Measurements from ENCODE around the gene PBX2.
"Not testable (repeated sequence)": the region's sequence is repeated elsewhere in the genome, so short reads cannot be mapped to it uniquely, and the experiment has no call there.

PBX2 gene

DNA sequence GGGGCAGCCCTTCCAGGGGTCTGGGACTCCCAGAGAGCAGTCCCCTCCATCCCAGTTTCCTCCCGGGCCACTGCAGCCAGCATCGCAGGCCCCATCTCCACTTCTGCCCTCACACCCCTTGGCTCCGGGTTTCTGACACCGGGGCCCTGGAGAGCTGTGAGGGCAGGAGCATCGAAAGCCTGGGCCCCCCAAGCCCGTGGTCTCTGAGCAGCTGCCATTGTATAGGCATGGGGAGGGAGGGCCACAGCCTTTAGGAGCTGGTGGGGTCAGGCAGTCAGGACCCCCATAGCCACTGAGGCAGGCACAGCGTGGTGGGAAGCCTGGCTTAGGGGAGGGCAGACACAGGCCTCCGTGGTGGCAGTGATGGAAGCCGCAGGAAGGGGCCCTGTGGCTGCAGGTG is 12.2 kb upstream of the PBX2 start:
- DNase-seq (ENCODE audit: low read depth), result no peak

DNA sequence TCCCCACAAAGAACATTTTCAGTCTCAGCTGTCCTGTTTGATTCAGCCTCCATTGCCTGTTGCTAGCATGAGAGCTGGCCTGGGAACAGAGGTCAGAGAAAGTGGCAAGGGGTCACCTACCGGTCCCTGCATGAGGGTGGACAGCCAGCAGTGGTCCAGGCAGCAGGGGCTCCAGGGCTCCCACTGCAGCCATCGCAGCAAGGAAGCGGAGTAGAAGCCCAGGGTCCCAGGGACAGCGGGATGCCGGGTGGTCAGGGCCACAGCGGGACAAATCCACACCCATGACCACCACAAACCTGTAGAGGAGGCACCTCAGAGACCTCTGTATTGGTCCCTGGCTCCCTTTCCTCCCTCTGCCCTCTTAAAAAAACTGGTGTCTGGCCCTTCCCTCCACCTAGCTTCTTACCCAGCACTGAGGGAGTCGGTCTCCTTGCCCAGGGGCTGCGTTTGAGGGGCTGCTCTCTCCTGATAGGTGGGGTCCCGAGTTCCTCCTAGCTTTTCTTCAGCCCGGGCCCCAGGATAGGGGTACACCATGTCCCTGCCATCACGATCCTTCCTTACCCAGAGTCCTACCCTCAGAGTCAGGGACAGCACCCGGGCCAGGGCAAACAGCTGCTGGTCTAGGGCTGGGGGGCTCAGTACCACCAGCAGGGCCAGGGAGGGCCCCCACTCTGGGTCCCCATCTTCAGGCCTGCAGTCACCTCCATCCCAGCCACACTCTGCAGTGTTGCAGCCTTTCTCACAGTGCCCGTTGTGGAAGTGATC is 10.9 kb upstream of the PBX2 start:
- DNase-seq (ENCODE audit: low read depth), result no peak

DNA sequence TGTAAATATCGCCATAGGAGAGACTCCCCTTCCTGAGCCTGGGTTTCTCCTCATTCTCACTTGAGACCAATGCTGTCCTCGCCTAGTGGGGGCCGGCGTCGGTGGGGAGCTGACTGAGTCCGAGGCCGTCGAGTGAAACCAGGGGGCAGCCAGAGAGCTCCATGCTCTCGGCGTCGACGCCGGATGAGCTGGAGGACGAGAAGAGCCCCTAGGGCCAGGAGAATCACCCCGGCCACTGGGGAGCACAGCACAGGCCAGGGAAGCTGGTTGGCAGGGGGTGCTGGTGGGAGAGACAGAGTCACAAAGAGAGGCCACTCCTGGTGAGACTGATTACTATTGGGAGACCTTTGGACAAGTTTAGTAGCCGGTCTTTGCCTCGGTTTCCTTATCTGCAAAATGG is 8.9 kb upstream of the PBX2 start:
- DNase-seq (ENCODE audit: low read depth), result no peak

DNA sequence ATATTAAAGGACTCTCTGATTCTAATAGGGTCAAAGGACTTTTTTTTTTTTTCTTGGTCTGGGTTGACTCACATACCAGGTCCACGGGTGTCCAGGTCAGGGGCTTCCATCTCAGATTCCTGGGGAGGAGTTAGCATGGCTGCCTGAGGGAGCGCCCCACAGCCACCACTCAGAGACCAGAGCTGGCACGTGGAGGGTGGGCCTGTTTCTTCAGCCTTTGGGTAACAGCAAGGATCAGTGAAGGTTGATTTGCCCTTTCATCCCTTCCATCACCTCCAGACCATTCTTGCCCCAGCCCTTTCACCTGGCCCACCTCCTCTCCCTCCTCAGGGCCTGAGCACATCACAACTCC is 8.3 kb upstream of the PBX2 start:
- DNase-seq (ENCODE audit: low read depth), result no peak

DNA sequence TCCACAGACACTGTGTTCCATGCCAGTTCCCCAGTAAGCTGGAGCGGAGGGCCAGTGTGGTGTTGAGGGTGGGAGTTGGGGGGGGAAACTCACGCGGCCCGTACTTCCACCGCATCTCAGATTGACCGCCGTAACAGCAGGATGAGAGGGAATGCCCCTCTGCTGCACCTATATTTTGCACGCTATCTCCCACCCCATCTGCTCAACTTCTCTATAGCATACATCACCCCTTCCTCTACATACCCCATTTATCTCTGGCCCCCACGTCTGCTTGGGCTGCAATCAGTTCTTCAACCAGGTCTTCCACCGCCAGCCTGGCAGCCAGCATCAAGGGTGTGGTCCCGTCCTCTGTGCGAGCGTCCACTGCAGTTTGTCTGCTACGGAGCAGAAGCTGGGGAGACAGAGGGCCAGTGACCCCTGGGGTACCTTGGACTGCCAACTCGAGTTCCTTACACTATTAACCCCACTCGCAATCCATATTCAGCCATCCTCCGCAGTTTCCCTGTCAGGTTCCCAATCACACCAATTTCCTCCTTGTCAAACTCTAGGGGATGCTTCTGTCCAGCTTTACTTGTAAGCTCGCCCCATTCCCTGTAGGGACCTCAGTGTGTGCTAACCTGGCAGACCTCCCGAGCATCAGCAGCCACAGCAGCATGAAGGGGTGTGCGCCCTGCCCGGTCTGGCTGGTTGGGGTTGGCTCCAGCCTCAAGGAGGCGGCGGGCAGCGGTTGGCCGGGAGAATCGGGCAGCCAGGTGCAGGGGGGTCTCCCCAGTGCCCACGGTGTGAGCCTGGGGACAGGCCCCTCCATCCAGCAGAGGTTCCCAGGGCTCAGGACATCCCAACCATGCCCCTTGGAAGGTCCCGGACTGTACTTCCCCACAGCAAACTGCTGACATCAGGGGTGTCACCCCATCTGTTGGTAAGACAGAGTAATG is 6.9 kb upstream of the PBX2 start:
- DNase-seq (ENCODE audit: low read depth), result no peak

DNA sequence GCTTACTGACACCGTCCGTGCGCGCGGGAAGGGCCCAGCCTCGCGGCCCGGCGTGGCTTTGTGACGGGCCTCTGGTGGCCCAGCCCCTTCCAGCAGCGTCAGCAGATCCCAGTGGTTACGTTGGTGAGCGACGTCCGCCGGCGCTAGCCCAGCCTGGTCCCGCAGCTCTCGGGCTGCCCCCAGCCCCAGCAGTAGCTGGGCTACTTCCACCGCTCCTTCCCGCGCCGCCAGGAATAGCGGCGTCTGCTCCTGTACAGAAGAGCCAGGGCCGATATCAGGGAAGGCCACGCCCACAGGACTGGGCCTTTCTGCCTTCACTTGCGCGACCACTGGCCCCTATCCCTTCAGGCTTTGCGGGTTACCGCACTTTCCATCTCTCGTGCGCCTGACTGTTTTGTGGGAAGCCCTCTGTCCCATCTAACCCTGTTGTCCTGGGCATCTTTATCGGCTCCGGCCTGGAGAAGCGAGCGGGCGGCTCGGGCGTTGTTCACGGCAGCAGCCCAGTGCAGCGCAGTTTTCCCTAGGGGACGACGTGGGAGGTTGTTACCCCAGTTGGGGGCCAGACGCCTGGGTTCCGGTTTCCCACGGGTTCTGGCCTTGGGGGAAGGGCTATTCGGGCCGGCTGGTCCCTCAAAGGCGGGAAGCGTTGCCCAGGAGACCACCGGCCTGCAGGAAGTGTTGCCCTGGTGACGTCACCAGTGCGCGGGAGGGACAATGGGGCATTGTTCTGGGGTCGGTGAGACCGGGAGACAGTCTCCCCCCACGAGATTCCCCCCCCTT is 6.1 kb upstream of the PBX2 start:
- DNase-seq (ENCODE audit: low read depth), result peak; percentile 78

DNA sequence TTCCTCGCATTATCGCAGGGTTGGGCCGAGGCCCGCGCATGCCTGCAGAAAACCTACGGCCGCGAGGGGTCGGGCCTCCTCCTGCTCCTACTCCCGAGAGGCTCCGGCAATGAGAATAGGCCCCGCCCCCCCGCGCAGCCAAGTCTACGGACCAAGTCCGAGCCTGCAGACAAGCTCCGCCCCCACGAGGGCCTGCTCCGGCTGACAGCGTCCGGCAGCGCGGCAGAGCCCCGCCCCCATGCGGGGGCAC is 5.6 kb upstream of the PBX2 start:
- DNase-seq (ENCODE audit: low read depth), result peak; percentile 99

DNA sequence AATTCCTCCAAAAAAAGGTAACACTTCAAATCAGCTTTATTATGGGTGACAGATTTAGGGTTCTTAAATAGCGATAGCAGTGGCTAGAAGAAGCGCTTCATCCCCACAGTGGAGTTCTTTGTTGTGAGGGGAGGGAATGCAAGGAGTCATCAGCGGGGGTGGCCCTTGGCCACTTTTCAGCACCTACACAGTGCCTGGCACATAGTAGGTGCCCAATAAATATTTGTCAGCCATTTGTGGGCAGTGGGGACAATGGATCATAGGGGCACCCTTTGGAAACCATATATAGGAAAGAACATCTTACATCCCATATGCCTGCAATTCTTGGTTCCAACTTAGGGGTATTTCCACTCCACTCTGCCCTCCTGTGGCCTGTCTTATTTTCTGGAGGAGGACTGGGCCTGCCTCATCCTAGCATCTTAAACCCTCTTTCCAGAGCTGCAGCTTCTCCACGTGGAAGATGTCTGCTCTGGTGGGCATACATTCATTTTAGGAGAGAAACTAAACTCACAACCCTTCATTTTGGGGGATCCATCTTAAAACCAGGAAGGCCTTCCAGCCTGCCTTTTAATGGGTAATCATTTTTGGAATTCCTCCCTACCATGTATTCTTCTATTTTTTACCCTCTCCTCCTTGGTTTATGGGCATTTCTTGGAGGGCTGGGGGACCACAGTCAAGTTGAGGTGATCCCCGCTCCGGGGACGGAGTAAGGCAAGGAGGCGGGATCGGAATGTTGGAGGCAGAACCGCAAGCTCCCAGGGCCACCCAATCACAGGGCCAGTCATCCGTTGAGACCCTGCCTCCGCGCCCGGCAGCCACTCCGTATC is 5.0 kb upstream of the PBX2 start:
- DNase-seq (ENCODE audit: low read depth), result peak; percentile 63

DNA sequence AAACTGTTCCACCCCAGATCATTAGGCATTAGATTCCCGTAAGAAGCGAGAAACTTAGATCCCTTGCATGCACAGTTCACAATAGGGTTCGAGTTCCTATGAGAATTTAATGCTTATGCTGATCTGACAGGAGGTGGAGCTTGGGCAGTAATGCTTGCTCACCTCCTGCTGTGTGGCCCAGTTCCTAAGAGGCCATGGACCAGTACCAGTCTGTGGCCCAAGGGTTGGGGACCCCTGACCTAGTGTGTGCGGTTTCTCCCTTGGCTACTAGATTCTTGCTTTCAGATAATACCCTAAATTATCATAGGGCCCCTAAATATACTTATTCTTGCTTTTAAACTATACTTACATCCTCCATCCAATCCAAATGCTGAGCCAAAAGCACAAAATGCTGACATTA is 4.4 kb upstream of the PBX2 start:
- no peak for DNase-seq (ENCODE audit: low read depth)

DNA sequence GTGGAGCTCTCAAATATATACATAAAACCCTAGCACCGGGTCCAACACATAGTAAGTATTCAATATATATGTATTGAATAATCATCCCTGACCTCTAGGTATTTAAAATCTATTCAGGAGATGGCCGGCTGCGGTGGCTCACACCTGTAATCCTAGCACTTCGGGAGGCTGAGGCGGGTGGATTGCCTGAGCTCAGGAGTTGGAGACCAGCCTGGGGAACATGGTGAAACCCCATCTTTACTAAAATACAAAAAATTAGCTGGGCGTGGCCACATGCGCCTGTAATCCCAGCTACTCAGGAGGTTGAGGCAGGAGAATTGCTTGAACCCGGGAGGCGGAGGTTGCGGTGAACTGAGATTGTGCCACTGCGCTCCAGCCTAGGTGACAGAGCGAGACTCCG is 3.1 kb upstream of the PBX2 start:
- DNase-seq (ENCODE audit: low read depth), result not testable (repeated sequence)

DNA sequence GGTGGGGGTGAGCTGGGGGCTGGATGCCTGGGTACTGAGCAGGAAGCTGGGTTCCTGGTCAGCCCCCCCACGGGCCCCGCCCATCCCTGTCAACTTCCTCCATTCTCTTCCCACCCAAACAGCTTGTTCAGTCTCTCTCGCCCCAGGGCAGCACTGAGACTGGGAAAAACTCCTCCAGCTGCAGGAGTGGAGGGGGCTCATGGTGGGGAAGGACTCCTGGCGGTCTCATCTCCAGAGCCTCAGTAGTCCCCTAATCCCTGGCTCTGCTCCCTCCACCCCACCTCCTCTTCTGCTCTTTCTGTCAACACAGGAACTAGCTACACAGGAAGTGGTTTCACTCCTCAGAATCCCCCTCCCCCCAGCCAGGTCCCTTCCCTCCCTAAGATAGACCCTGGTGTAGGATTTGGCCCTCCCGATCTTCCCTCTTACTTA is 2.6 kb upstream of the PBX2 start, which contains the start of gene GPSM3:
GPSM3 (minus strand) TSS at position 36 of the 432 bp plus-strand sequence. CDS start 130 bp downstream, outside the sequence.
- peak; percentile 44 for DNase-seq (ENCODE audit: low read depth)

DNA sequence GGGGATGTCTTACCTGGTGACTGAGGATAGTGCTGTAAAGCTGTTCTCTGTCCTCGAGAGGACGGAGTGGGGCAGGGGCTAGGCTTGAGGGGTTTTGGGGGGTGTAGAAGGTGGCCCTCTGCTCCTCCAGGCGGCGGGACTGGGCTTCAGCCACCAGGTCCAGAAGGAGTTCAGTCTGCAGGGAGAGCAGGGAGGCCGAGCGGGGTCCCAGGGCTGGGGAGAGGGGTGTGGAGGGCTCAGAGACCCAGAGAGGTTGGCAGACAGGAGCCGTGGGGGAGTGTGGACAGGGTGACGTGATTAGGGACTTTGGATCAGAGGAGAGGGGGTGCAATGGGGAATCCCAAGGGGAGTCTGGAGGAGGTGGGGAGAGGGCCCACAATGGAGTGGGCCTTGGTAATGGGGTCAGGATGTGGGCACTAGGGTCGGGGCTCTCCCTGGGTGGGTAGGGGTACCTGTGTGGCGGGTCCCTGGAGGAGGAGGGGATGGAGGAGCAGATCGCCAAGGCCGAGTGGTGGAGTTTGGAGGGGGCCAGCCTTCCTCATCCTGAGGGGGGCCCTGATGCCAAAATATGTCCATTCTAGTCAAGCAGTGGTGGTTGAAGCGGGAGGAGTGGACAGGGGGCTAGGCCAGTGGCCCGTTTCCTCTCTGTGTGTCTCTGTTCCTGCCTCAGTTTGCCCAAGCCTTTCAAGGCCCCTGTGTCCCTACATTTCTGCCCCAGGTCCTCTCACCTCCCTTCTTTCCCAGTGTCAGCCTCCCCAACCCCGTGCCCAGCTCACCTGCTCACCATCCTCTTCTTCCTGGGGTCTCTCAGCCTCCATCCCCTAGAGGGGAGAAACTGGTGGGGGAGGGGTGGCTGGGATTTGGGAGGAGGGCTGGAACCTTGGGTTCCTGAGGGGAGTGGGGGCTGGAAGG is 1.9 kb upstream of the PBX2 start:
- no peak for DNase-seq (ENCODE audit: low read depth)

DNA sequence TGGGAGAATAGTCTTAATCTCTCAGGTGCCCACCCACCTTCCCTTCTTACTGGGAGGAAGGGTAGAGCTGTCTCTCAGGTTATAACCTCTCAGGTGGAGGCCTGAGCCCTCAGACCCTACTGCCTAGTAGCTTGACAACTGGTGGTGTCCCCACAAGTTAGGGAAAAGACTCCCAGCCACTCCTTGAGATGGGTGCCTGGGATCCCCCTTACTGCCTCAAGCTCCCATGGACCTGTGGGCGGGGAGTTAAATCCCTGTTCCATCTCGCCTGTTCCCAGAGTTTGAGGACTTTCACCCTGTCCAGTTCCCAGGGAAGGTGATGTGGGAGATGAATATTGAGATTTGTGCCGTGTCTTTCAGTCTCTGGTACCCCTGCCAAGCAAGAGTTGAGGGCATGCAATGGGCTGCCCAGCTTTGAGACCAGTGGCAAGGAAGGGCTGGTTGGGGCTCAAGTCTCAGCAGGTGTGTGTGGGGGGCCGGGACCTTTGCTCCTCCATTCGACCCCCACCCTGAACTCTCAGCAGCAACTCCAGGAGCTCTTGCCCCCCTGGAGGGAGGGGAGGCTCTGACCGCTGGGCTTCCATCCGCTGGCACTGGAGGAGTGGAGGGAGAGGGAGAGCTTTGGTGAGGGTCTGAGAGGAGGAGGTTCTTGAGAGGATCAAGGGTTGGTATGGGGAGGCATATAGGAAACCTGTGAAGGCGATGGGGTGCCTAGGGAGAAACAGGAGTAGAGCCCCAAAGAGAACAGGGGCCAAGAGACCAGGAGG is 1.1 kb upstream of the PBX2 start:
- no peak for DNase-seq (ENCODE audit: low read depth)

DNA sequence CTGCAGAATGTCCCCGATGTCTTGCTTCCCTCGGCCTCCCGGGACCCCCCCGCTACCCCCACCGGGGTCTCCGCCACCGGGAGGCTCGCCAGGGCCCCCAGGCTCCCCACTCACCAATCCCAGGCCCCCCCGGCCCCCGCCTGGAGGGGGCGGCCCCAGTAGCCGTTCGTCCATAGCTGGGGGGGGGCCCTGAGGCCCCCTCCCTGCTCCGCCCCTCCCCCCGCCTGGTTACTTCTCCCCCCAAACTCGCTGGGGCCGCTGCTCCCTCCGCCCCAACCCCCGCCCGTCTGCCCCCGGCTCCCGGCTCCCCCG is 304 bp downstream of the PBX2 start:
- no peak for DNase-seq (ENCODE audit: low read depth)

DNA sequence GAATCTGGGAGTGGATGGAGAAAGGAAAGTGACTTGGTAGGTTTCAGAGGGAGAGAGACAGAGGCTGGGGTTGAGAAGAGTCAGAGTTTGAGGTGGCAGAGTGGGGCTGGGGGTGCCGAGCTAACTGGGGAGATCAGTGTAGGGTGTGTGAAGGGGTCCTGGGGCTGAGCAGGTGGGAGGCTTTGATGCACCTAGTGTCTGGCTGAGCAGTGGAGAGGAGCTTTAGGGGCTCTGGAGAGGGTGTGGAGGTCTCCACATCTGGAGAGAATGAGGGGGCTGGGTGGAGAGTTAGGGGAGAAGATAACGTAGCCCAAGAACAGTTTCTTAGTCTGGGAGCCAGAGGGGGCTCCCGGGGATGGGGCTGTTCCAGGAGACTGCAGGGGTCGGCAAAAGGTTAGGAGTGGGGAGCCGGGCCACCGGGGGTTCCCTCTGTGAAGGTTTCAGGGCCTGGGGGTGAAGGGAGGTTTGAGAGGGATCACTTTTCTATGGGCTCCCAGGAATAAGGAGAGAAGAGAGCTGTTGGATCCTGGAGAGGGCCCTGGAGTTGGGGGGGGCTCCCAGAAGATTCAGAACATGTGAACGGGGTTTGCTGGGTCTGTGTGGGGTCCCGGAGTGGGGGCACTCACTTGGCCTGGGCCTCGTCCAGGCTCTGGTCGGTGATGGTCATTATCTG is 797 bp downstream of the PBX2 start:
- no peak for DNase-seq (ENCODE audit: low read depth)

DNA sequence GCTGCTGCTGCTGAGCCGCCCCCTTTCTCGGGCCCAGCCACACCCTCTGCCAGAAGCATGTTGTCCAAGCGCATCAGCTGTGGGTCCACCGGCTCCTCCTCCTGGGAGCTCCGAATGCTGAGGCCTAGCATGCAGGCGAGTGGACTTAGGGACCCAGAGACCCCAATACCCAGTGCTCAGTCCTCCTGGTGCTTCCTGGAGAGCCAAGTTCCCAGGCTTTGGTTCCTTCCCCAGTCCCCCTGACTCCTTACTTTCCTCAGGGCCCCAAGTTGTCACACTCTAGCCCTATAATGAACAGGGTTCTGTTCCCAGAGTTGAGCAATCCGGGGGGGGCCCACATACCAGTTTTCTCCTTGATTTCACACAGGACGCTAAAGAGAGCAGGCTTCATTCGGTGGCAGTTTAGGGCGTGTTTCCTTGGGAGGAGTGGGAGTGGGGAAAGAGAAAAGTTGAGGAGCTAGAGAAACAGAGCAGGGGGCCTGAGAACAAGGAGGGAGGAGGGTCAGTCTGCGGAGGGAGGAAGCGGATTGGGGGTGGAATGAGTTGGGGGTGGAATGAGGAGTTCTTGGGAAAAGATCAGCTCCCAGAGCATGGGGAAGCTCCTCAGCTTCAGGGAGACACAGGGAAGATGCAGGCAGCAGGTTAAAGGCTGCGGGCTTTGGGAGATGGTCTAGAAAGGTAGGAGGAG is 1.5 kb downstream of the PBX2 start:
- peak; percentile 27 for DNase-seq (ENCODE audit: low read depth)

DNA sequence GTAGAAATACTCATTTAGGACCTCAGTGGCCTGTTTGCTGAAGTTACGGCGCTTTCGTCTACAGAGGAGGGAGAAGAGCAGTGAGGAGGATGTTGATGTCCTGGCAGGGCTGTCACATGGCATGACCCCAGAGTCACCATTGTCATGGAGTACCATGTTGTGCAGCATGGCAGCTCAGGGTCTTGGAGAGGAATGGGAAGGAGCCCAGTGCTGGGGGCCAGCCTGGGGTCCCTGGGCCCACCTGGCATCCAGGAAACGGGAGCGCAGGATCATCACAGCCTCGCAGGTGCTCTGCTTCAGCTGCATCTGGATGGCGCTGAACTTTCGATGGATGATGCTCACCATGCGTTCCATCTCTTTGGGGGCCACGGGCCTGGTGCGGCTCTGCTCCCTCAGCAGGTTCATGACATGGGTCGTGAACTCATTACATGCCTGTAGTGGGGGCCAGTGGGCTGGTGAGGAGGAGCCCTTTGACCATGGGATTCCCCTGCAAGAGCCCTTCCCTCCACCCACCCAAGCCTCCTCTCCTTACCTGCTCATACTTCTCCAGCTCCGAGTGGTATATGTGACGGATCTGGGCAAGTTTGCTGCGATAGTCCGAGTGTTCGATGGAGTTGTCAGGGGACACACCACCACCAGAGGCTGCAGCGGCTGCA is 2.1 kb downstream of the PBX2 start:
- not testable (repeated sequence) for DNase-seq (ENCODE audit: low read depth)

DNA sequence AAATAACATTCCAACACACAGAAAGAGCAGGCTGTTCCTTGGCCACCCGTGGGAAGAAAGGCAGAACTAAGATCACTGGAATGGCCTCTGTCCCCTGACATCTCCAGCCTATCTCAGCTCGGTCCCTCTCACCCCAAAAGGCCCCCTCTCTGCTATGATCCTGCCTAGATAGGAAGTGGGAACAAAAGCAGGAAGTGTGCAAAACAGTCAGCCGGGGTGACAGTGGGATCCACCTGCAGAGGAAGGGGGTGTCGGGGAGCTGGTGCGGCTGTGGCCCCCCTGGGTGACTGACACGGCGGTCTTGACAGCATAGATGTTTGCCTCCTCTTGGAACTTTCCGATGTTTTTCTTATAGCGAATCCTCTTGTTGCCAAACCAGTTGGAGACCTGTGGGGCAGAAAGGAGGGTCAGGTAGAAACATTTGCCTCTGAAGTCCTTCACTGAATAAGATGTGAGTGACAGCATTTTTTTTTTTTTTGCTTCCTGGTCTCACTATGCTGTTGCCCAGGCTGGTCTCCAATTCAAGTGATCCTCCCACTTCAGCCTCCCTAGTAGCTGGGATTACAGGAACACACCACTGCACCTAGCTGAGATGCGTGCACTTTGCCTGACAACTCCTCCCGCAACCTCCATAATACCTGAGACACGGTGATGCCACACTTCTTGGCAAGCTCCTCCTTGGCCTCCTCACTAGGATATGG is 2.8 kb downstream of the PBX2 start:
- DNase-seq (ENCODE audit: low read depth), result no peak
